Measurements from ENCODE around the gene CAMTA1. TPM values are rescaled to one million over a fixed set of nuclear protein-coding genes. Genes with fewer than 3 reads are reported as not detected.
"Not testable (repeated sequence)": the region's sequence is repeated elsewhere in the genome, so short reads cannot be mapped to it uniquely, and the experiment has no call there.

Gene CAMTA1
- total and polyA plus RNA-seq, 4 donors, result 90.5 to 236 (median 195) TPM

DNA sequence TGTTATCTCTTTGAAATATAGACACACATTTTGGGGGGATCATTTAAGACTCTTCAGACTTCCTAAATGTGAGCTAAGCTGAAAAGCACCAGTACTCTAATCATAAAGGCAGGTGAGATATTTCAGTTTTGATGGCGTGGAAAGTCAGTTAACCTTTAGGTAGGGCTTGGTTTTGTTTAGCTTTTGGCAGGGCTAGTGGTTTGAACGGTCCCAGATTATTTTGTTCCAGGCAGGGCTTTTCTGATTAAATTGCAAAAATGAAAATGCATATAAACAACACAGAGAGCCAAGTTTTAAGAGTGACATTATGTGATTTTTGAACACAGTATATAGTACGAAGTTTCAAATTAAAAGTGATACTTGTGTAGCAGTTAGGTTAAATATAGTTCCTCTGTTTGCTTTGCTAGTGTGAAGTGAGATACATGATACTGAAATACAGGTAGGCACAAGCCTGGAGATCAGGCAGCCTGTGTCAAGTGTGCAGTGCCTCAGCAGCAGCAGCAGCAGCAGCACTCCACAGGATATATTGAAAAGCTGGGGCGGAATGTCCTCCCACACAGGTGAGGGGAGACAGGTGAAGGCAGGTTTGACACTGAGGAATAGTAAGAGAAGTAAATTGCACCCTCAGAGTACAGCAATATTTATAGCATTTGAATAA is 47.4 kb downstream of the CAMTA1 start:
- Histone ChIP-seq H3K9me3 (ENCODE audit: control insufficient read depth, insufficient read depth, low read length) (no peaks in the 10 kb centered on the region), H3K4me1 (ENCODE audit: control insufficient read depth, insufficient read depth, low read length) (peaks cover 11% of the 10 kb centered on the region), H3K27ac (ENCODE audit: low read depth, low read length) (no peak overlapping the region), H3K27me3 (ENCODE audit: control insufficient read depth, insufficient read depth, low read length) (no peaks in the 10 kb centered on the region), H3K4me3 (ENCODE audit: low read depth, low read length) (no peak overlapping the region), H3K36me3 (ENCODE audit: control insufficient read depth, insufficient read depth, low read length) (peaks cover 11% of the 10 kb centered on the region)
- 89% methylated on average over 1 of the region's 4 CpGs for WGBS (ENCODE audit: insufficient coverage)
- DNase-seq (ENCODE audit: low read depth in 4 of 6, low spot score in 6 of 6), result no peak

DNA sequence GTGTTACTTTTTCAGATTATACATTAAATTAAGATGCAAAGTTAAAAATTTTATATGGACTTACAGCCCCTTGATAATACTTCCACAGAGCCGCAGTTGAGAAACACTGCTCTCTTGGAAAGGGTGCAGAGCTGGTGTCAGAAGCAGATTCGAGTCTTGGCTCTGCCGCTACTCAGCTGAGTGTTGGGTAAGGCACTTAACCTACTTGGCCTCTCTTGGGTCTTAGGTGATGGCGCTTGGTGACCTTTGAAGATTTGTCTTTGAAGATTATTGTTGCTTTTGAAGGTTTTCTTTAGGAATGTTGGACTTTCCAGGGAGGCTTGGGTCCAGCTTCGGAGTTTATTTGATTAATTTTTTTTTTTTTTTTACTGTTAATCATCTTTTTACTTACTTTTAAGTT is 48.5 kb downstream of the CAMTA1 start:
- Histone ChIP-seq H3K36me3 (ENCODE audit: control insufficient read depth, insufficient read depth, low read length) (peaks cover 11% of the 10 kb centered on the region), H3K9me3 (ENCODE audit: control insufficient read depth, insufficient read depth, low read length) (no peaks in the 10 kb centered on the region), H3K27ac (ENCODE audit: low read depth, low read length) (no peak overlapping the region), H3K27me3 (ENCODE audit: control insufficient read depth, insufficient read depth, low read length) (no peaks in the 10 kb centered on the region), H3K4me3 (ENCODE audit: low read depth, low read length) (no peak overlapping the region), H3K4me1 (ENCODE audit: control insufficient read depth, insufficient read depth, low read length) (peaks cover 7% of the 10 kb centered on the region)
- 100% methylated on average over 3 of the region's 5 CpGs for WGBS (ENCODE audit: insufficient coverage)
- DNase-seq (ENCODE audit: low read depth in 4 of 6, low spot score in 6 of 6), result no peak

DNA sequence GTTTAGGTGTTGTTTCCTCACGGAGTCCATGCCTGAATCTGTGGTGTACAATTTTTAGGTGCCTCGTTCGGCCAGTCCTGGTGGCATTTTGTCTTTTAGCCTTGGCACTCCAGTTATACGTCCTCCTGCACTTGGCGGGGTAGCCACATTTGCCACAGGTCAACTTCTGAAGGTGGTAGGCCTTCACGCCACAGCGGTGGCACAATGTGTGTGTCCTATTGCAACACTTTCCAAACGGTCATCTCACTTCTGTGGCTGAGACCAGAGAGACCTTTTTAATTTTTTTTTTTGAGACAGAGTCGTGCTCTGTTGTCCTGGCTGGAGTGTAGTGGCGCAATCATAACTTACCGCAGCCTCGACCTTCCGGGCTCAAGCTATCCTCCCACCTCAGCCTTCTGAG is 49.1 kb downstream of the CAMTA1 start:
- Histone ChIP-seq H3K9me3 (ENCODE audit: control insufficient read depth, insufficient read depth, low read length) (no peaks in the 10 kb centered on the region), H3K27ac (ENCODE audit: low read depth, low read length) (no peak overlapping the region), H3K4me1 (ENCODE audit: control insufficient read depth, insufficient read depth, low read length) (peaks cover 7% of the 10 kb centered on the region), H3K4me3 (ENCODE audit: low read depth, low read length) (no peak overlapping the region), H3K36me3 (ENCODE audit: control insufficient read depth, insufficient read depth, low read length) (peaks cover 11% of the 10 kb centered on the region), H3K27me3 (ENCODE audit: control insufficient read depth, insufficient read depth, low read length) (no peaks in the 10 kb centered on the region)
- WGBS (ENCODE audit: insufficient coverage), result 98% methylated on average over 12 of the region's 13 CpGs
- no peak for DNase-seq (ENCODE audit: low read depth in 4 of 6, low spot score in 6 of 6)

GRCh38 chr1:6835139-6835538 is 49.9 kb downstream of the CAMTA1 start:
- H3K36me3 ChIP-seq (ENCODE audit: control insufficient read depth, insufficient read depth, low read length), result peaks cover 11% of the 10 kb centered on the region
- WGBS (ENCODE audit: insufficient coverage), result 88% methylated on average over 3 of the region's 3 CpGs
- H3K27ac ChIP-seq (ENCODE audit: low read depth, low read length), result no peak overlapping the region
- no peaks in the 10 kb centered on the region for H3K27me3 ChIP-seq (ENCODE audit: control insufficient read depth, insufficient read depth, low read length)
- no peaks in the 10 kb centered on the region for H3K9me3 ChIP-seq (ENCODE audit: control insufficient read depth, insufficient read depth, low read length)
- no peak for DNase-seq (ENCODE audit: low read depth in 4 of 6, low spot score in 6 of 6)
- peaks cover 7% of the 10 kb centered on the region for H3K4me1 ChIP-seq (ENCODE audit: control insufficient read depth, insufficient read depth, low read length)
- H3K4me3 ChIP-seq (ENCODE audit: low read depth, low read length), result no peak overlapping the region

GRCh38 chr1:6842301-6842700 is 57.0 kb downstream of the CAMTA1 start:
- Histone ChIP-seq H3K36me3 (ENCODE audit: control insufficient read depth, insufficient read depth, low read length) (peaks cover 10% of the 10 kb centered on the region), H3K27me3 (ENCODE audit: control insufficient read depth, insufficient read depth, low read length) (no peaks in the 10 kb centered on the region), H3K27ac (ENCODE audit: low read depth, low read length) (peak overlapping the region; percentile 87), H3K4me1 (ENCODE audit: control insufficient read depth, insufficient read depth, low read length) (peaks cover 16% of the 10 kb centered on the region), H3K9me3 (ENCODE audit: control insufficient read depth, insufficient read depth, low read length) (no peaks in the 10 kb centered on the region), H3K4me3 (ENCODE audit: low read depth, low read length) (no peak overlapping the region)
- 50% methylated on average over 2 of the region's 8 CpGs for WGBS (ENCODE audit: insufficient coverage)
- DNase-seq (ENCODE audit: low read depth in 4 of 6, low spot score in 6 of 6), result peak in 5 of 6 donors; percentile 40 to 79 (median 58)

DNA sequence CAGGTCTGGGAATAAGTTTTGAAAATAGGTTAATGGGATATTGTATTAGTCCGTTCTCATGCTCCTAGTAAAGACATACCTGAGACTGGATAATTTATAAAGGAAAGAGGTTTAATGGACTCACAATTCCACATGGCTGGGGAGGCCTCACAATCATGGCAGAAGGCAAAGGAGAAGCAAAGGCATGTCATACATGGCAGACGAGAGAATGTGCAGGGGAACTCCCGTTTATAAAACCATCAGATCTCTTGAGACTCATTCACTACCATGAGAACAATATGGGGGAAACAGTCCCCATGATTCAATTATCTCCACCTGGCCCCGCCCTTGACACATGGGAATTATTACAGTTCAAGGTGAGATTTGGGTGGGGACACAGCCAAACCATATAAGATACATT is 60.5 kb downstream of the CAMTA1 start:
- H3K36me3 ChIP-seq (ENCODE audit: control insufficient read depth, insufficient read depth, low read length); H3K27me3 ChIP-seq (ENCODE audit: control insufficient read depth, insufficient read depth, low read length); H3K9me3 ChIP-seq (ENCODE audit: control insufficient read depth, insufficient read depth, low read length); H3K27ac ChIP-seq (ENCODE audit: low read depth, low read length); H3K4me3 ChIP-seq (ENCODE audit: low read depth, low read length); DNase-seq (ENCODE audit: low read depth in 4 of 6, low spot score in 6 of 6): not testable (repeated sequence)
- peaks cover 16% of the 10 kb centered on the region for H3K4me1 ChIP-seq (ENCODE audit: control insufficient read depth, insufficient read depth, low read length)
- 100% methylated on average over 3 of the region's 4 CpGs for WGBS (ENCODE audit: insufficient coverage)

- no peak for DNase-seq (ENCODE audit: low read depth in 4 of 6, low spot score in 6 of 6)
- peaks cover 4% of the 10 kb centered on the region for H3K4me1 ChIP-seq (ENCODE audit: control insufficient read depth, insufficient read depth, low read length)
- no peak overlapping the region for H3K27ac ChIP-seq (ENCODE audit: low read depth, low read length)
- H3K4me3 ChIP-seq (ENCODE audit: low read depth, low read length), result no peak overlapping the region
- no peaks in the 10 kb centered on the region for H3K27me3 ChIP-seq (ENCODE audit: control insufficient read depth, insufficient read depth, low read length)
- peaks cover 5% of the 10 kb centered on the region for H3K36me3 ChIP-seq (ENCODE audit: control insufficient read depth, insufficient read depth, low read length)
- H3K9me3 ChIP-seq (ENCODE audit: control insufficient read depth, insufficient read depth, low read length), result no peaks in the 10 kb centered on the region
- 82% methylated on average over 3 of the region's 3 CpGs for WGBS (ENCODE audit: insufficient coverage)
These were observed 63.6 kb downstream of the CAMTA1 start for GRCh38 chr1:6848816-6849215.

DNA sequence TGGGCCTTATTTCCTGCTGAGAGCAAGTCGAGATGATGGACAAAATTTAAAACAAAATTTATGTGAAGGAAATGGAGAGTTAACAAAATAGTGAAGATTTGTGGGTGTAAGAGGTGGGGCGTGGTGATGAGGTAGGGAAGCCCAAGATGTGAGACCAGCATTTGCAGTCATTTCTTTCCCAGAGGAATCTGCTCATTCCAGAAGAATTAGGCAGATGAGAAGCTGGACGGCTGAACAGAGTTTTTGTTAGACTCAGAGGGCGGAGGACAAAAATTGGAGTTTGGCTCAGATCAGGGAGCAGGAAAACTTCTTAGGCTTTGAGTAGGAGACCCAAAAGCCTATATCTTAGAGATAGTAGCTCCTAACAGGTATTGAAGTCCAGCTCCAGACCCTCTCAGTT is 65.3 kb downstream of the CAMTA1 start:
- no peak overlapping the region for H3K4me3 ChIP-seq (ENCODE audit: low read depth, low read length)
- 93% methylated on average over 4 of the region's 4 CpGs for WGBS (ENCODE audit: insufficient coverage)

GRCh38 chr1:6852136-6852890 is 67.1 kb downstream of the CAMTA1 start:
- DNase-seq (ENCODE audit: low read depth in 4 of 6, low spot score in 6 of 6), result no peak
- peaks cover 2% of the 10 kb centered on the region for H3K36me3 ChIP-seq (ENCODE audit: control insufficient read depth, insufficient read depth, low read length)
- no peak overlapping the region for H3K4me3 ChIP-seq (ENCODE audit: low read depth, low read length)
- WGBS (ENCODE audit: insufficient coverage), result 88% methylated on average over 1 of the region's 6 CpGs
- H3K9me3 ChIP-seq (ENCODE audit: control insufficient read depth, insufficient read depth, low read length), result peaks cover 2% of the 10 kb centered on the region
- H3K27ac ChIP-seq (ENCODE audit: low read depth, low read length), result no peak overlapping the region
- peaks cover 4% of the 10 kb centered on the region for H3K4me1 ChIP-seq (ENCODE audit: control insufficient read depth, insufficient read depth, low read length)
- no peaks in the 10 kb centered on the region for H3K27me3 ChIP-seq (ENCODE audit: control insufficient read depth, insufficient read depth, low read length)

More for the DNA sequence above, 65.3 kb downstream of the CAMTA1 start:
- Histone ChIP-seq H3K36me3 (ENCODE audit: control insufficient read depth, insufficient read depth, low read length) (peaks cover 2% of the 10 kb centered on the region), H3K4me1 (ENCODE audit: control insufficient read depth, insufficient read depth, low read length) (no peaks in the 10 kb centered on the region), H3K27me3 (ENCODE audit: control insufficient read depth, insufficient read depth, low read length) (no peaks in the 10 kb centered on the region), H3K9me3 (ENCODE audit: control insufficient read depth, insufficient read depth, low read length) (peaks cover 2% of the 10 kb centered on the region), H3K27ac (ENCODE audit: low read depth, low read length) (no peak overlapping the region)
- DNase-seq (ENCODE audit: low read depth in 4 of 6, low spot score in 6 of 6), result no peak

DNA sequence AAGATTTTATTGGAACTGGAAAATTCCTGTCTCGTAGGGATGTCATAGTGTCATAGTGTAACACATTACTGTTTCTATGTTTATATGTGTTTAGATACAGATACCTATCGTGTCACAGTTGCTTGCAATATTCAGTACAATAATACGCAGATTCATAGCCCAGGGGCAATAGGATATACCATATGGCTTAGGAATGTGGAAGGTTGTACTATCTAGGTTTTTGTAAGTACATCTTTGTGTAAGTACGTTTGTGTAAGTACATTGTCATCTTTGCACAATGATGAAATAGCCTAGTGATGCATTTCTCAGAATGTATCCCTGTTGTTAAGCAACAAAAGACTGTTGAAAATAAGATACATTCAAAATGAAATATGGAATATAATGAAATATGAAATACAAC is 68.9 kb downstream of the CAMTA1 start:
- Histone ChIP-seq H3K27me3 (ENCODE audit: control insufficient read depth, insufficient read depth, low read length) (no peaks in the 10 kb centered on the region), H3K36me3 (ENCODE audit: control insufficient read depth, insufficient read depth, low read length) (peaks cover 2% of the 10 kb centered on the region), H3K4me1 (ENCODE audit: control insufficient read depth, insufficient read depth, low read length) (peaks cover 4% of the 10 kb centered on the region), H3K27ac (ENCODE audit: low read depth, low read length) (no peak overlapping the region), H3K4me3 (ENCODE audit: low read depth, low read length) (no peak overlapping the region), H3K9me3 (ENCODE audit: control insufficient read depth, insufficient read depth, low read length) (peaks cover 2% of the 10 kb centered on the region)
- DNase-seq (ENCODE audit: low read depth in 4 of 6, low spot score in 6 of 6), result no peak
- no CpG with 5 or more reads among the region's 4 CpGs for WGBS (ENCODE audit: insufficient coverage)
